Loucy (cell line): Measurements from ENCODE around the gene DUSP9.

Experiments used
- CTCF ChIP-seq: fragments of 200-600 bp; sonication (generic); conservative IDR thresholded peaks from 2 replicates; pipeline ENCODE4 v1.5.1; 2014; ENCODE audit warnings: mild to moderate bottlenecking, antibody characterized with exemption, low read length
- EZH2phosphoT487 ChIP-seq: fragments of 200-600 bp; IDR thresholded peaks from 2 replicates; pipeline ENCODE4 v1.6.1; 2018; ENCODE audit warnings: antibody characterized with exemption, mild to moderate bottlenecking, moderate library complexity, borderline replicate concordance

- TF ChIP-seq CTCF (no peak), EZH2phosphoT487 (no peak)
These were observed 10.3 kb upstream of the DUSP9 start for GRCh38 chrX:153636716-153637115.
